ENCODE data around the gene KCNK15.

Gene KCNK15

GRCh38 chr20:44746367-44747165 is 901 bp downstream of the KCNK15 start:
- in situ Hi-C loops (cut with MboI; ENCODE audit: low sequenced_read_pairs, unreplicated experiment): loop anchor here (10.0 kb wide), 1 partner anchor 118 kb away; no protein-coding TSS in a partner anchor
- DNase-seq (ENCODE audit: low spot score): no peak
- no peak for TF ChIP-seq CTCF (IDR thresholded peaks at IDR 0.05; ENCODE audit: borderline replicate concordance, control extremely low read depth, extremely low read depth, insufficient read depth, missing control alignments)

GRCh38 chr20:44747166-44748004 is 1.7 kb downstream of the KCNK15 start:
- in situ Hi-C loops (cut with MboI; ENCODE audit: low sequenced_read_pairs, unreplicated experiment): loop anchor here (10.0 kb wide), 1 partner anchor 117 kb away; no protein-coding TSS in a partner anchor
- peak; percentile 80 for DNase-seq (ENCODE audit: low spot score)
- TF ChIP-seq CTCF (IDR thresholded peaks at IDR 0.05; ENCODE audit: borderline replicate concordance, control extremely low read depth, extremely low read depth, insufficient read depth, missing control alignments): peak; percentile 44

- DNase-seq (ENCODE audit: low spot score): no peak
- in situ Hi-C loops (cut with MboI; ENCODE audit: low sequenced_read_pairs, unreplicated experiment): loop anchor here (10.0 kb wide), 1 partner anchor 117 kb away; no protein-coding TSS in a partner anchor
These were observed 2.3 kb downstream of the KCNK15 start for GRCh38 chr20:44748005-44748370.

GRCh38 chr20:44750081-44750805 is 4.6 kb downstream of the KCNK15 start:
- no peak for TF ChIP-seq CTCF (IDR thresholded peaks at IDR 0.05; ENCODE audit: borderline replicate concordance, control extremely low read depth, extremely low read depth, insufficient read depth, missing control alignments)
- no peak for DNase-seq (ENCODE audit: low spot score)
- in situ Hi-C loops (cut with MboI; ENCODE audit: low sequenced_read_pairs, unreplicated experiment): no loop called here

More at GRCh38 chr20:44748005-44748370, 2.3 kb downstream of the KCNK15 start:
- no peak for TF ChIP-seq CTCF (IDR thresholded peaks at IDR 0.05; ENCODE audit: borderline replicate concordance, control extremely low read depth, extremely low read depth, insufficient read depth, missing control alignments)

GRCh38 chr20:44752099-44752931 is 6.7 kb downstream of the KCNK15 start:
- TF ChIP-seq CTCF (IDR thresholded peaks at IDR 0.05; ENCODE audit: borderline replicate concordance, control extremely low read depth, extremely low read depth, insufficient read depth, missing control alignments): no peak
- in situ Hi-C loops (cut with MboI; ENCODE audit: low sequenced_read_pairs, unreplicated experiment): no loop called here

More at GRCh38 chr20:44752099-44752931, 6.7 kb downstream of the KCNK15 start:
- no peak for DNase-seq (ENCODE audit: low spot score)

Measured in GM13976 (cell line).